GM20000 (cell line): ENCODE data around the gene CLOCK.

Source experiments
- DNase-seq: peaks from one replicate; pipeline ENCODE4 v3.0.0; 2012; ENCODE audit warnings: low spot score
- CTCF ChIP-seq: IDR thresholded peaks from 2 replicates; pipeline ENCODE4 v1.5.1; 2012; ENCODE audit warnings: mild to moderate bottlenecking, control low read depth; ENCODE audit errors: extremely low read depth, missing control alignments

CLOCK gene

GRCh38 chr4:55440786-55441185, 105.9 kb downstream of the CLOCK start:
- TF ChIP-seq CTCF, result no peak
- no peak for DNase-seq

GRCh38 chr4:55439023-55439422, 107.7 kb downstream of the CLOCK start:
- no peak for DNase-seq
- no peak for TF ChIP-seq CTCF

- no peak for TF ChIP-seq CTCF
- no peak for DNase-seq
These were observed 108.4 kb downstream of the CLOCK start for GRCh38 chr4:55438314-55438713.

- TF ChIP-seq CTCF, result no peak
- no peak for DNase-seq
These were observed 108.9 kb downstream of the CLOCK start for GRCh38 chr4:55437823-55438222.

DNA sequence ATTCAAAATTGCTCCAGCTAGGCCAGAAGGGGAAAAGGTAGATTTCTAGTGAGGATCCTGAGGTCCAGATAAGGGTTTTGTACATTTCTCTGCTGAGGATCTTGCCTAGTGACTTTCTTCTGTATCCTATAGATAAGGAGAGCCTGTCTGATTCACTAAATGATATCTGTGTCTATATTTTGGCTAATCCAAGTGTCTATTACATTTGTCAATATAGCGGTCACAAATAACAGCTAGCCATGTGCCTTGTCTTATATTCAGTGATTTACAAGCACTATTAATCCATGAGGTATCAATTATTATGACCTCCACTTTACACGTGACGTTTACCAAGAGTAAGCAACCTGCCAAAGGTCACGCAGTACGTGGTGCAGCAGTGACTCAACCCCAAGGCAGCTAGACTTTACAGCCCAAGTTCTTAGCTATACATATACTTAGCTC, 109.3 kb downstream of the CLOCK start:
- DNase-seq, result no peak
- no peak for TF ChIP-seq CTCF

GRCh38 chr4:55435141-55435841, 111.4 kb downstream of the CLOCK start:
- DNase-seq, result peak; percentile 5
- no peak for TF ChIP-seq CTCF

GRCh38 chr4:55431710-55432336, 114.9 kb downstream of the CLOCK start:
- TF ChIP-seq CTCF, result no peak
- no peak for DNase-seq
